H1 (cell line): ENCODE data around the gene BNC2. TPM values are rescaled to one million over a fixed set of nuclear protein-coding genes. Genes with fewer than 3 reads are reported as not detected.
"Not testable (repeated sequence)": the region's sequence is repeated elsewhere in the genome, so short reads cannot be mapped to it uniquely, and the experiment has no call there.

Experiments
- CTCF ChIA-PET: fragments of 300-600 bp; sonication (Branson Sonifier 250); formaldehyde crosslinking; loops from one replicate; lab custom pipeline; 2021; ENCODE audit not compliant: partially characterized antibody; lab: Charles Lee
- POLR2A ChIA-PET: fragments of 300-600 bp; sonication (Branson Sonifier 250); formaldehyde crosslinking; loops from one replicate; lab custom pipeline; 2021; ENCODE audit warnings: inconsistent platforms; ENCODE audit not compliant: partially characterized antibody; lab: Charles Lee
- DNase-seq, 2 experiments: peaks; one replicate each; pipeline versions ENCODE4 v3.0.0 to v3.0.0-alpha.2; 2010 to 2022; ENCODE audit warnings: low spot score in 2 of 2, low read depth in 1 of 2, mixed read lengths in 1 of 2
- FAIRE-seq: peaks from 2 replicates; lab custom pipeline; 2011; peaks lifted over from hg19 to GRCh38; lab: Jason Lieb, UNC
- H2AFZ ChIP-seq: 2 replicates; pipeline ENCODE4 v1.8.1; 2012; ENCODE audit warnings: low read length, inconsistent platforms
- H2AK5ac ChIP-seq: 2 replicates; pipeline ENCODE4 v1.6.1; 2013; ENCODE audit warnings: low read depth, low read length
- H2BK120ac ChIP-seq: replicated peaks from 2 replicates; pipeline ENCODE3; 2013; ENCODE audit warnings: low read depth, low read length, inconsistent platforms
- H2BK12ac ChIP-seq: 2 replicates; pipeline ENCODE4 v1.6.1; 2013; ENCODE audit warnings: low read depth, low read length
- H2BK15ac ChIP-seq: 2 replicates; pipeline ENCODE4 v1.6.1; 2013; ENCODE audit warnings: low read length
- H2BK20ac ChIP-seq: 2 replicates; pipeline ENCODE4 v1.6.1; 2013; ENCODE audit warnings: low read length
- H2BK5ac ChIP-seq: 2 replicates; pipeline ENCODE4 v1.6.1; 2013; ENCODE audit warnings: low read depth, low read length
- H3K14ac ChIP-seq: 2 replicates; pipeline ENCODE4 v1.6.1; 2013; ENCODE audit warnings: inconsistent platforms; ENCODE audit not compliant: insufficient read length
- H3K18ac ChIP-seq: 2 replicates; pipeline ENCODE4 v1.6.1; 2013; ENCODE audit warnings: low read length; ENCODE audit errors: extremely low read depth
- H3K23ac ChIP-seq: 2 replicates; pipeline ENCODE4 v1.6.1; 2013; ENCODE audit warnings: inconsistent platforms; ENCODE audit not compliant: insufficient read length
- H3K23me2 ChIP-seq: 2 replicates; pipeline ENCODE4 v1.6.1; 2013; ENCODE audit warnings: low read depth, low read length
- H3K27ac ChIP-seq: 2 replicates; pipeline ENCODE4 v1.6.1; 2011; ENCODE audit warnings: low read depth, low read length, inconsistent platforms
- H3K27me3 ChIP-seq, 4 experiments: replicated peaks in 1 of 4; 1 replicate in 1 of 4; 2 replicates in 3 of 4; pipeline versions ENCODE4 v1.6.1 to v1.8.1; 2011 to 2013; ENCODE audit warnings: low read length in 3 of 4, mild to moderate bottlenecking in 3 of 4, inconsistent platforms in 2 of 4, mixed read lengths in 2 of 4, moderate library complexity in 1 of 4; ENCODE audit not compliant: control insufficient read depth in 3 of 4, insufficient read depth in 3 of 4; ENCODE audit errors: extremely low read depth in 1 of 4
- H3K36me3 ChIP-seq, 4 experiments: 2 replicates each; pipeline versions ENCODE4 v1.6.1 to v1.8.1; 2011 to 2013; ENCODE audit warnings: mild to moderate bottlenecking in 4 of 4, low read length in 3 of 4, moderate library complexity in 2 of 4, control low read depth in 1 of 4, inconsistent platforms in 1 of 4; ENCODE audit not compliant: insufficient read depth in 4 of 4, control insufficient read depth in 2 of 4
- H3K4ac ChIP-seq: replicated peaks from 2 replicates; pipeline ENCODE3; 2013; ENCODE audit warnings: low read length, low read depth, mixed read lengths, inconsistent platforms; ENCODE audit not compliant: insufficient read length
- H3K4me1 ChIP-seq, 4 experiments: replicated peaks in 1 of 4; 1 replicate in 1 of 4; 2 replicates in 3 of 4; pipeline versions ENCODE4 v1.6.1 to v1.8.1; 2011 to 2013; ENCODE audit warnings: low read length in 3 of 4, inconsistent platforms in 2 of 4, mixed read lengths in 1 of 4; ENCODE audit not compliant: insufficient read depth in 4 of 4, control insufficient read depth in 3 of 4
- H3K4me2 ChIP-seq, 2 experiments: 2 replicates each; pipeline versions ENCODE4 v1.6.1 to v1.8.1; 2011 to 2013; ENCODE audit warnings: low read depth in 2 of 2, low read length in 2 of 2, control low read depth in 1 of 2, inconsistent platforms in 1 of 2, mild to moderate bottlenecking in 1 of 2; ENCODE audit not compliant: insufficient read depth in 1 of 2
- H3K4me3 ChIP-seq, 4 experiments: fragments of 200-600, 300-600 bp in 1 of 4; sonication (generic), shearing (Covaris generic), sonication (Bioruptor Twin) in 1 of 4; 2 replicates each; pipeline versions ENCODE4 v1.5.1 to v1.8.1; 2011 to 2016; ENCODE audit warnings: low read length in 4 of 4, low read depth in 3 of 4, control low read depth in 2 of 4, inconsistent platforms in 2 of 4, mild to moderate bottlenecking in 2 of 4, mixed read lengths in 1 of 4, moderate library complexity in 1 of 4; ENCODE audit not compliant: insufficient read depth in 2 of 4; ENCODE audit errors: extremely low read depth in 1 of 4
- H3K56ac ChIP-seq: replicated peaks from 2 replicates; pipeline ENCODE3; 2013; ENCODE audit warnings: low read depth, mild to moderate bottlenecking, mixed read lengths, low read length, inconsistent platforms; ENCODE audit not compliant: insufficient read length
- H3K79me1 ChIP-seq: 2 replicates; pipeline ENCODE4 v1.6.1; 2013; ENCODE audit warnings: low read depth, low read length, control low read depth
- H3K79me2 ChIP-seq, 2 experiments: 2 replicates each; pipeline versions ENCODE4 v1.6.1 to v1.8.1; 2012 to 2013; ENCODE audit warnings: low read length in 2 of 2, mild to moderate bottlenecking in 2 of 2, inconsistent platforms in 1 of 2; ENCODE audit not compliant: insufficient read depth in 2 of 2, control insufficient read depth in 1 of 2
- H3K9ac ChIP-seq, 4 experiments: replicated peaks in 1 of 4; 1 replicate in 1 of 4; 2 replicates in 3 of 4; pipeline versions ENCODE4 v1.6.1 to v1.8.1; 2011 to 2013; ENCODE audit warnings: low read depth in 3 of 4, low read length in 3 of 4, control low read depth in 2 of 4, mild to moderate bottlenecking in 2 of 4, moderate library complexity in 2 of 4, inconsistent platforms in 1 of 4; ENCODE audit errors: extremely low read depth in 1 of 4
- H3K9me3 ChIP-seq, 2 experiments: 2 replicates each; pipeline versions ENCODE4 v1.6.1 to v1.8.1; 2012 to 2013; ENCODE audit warnings: mild to moderate bottlenecking in 2 of 2, moderate library complexity in 2 of 2, control low read depth in 1 of 2, inconsistent platforms in 1 of 2, low read depth in 1 of 2, low read length in 1 of 2, mixed read lengths in 1 of 2; ENCODE audit not compliant: insufficient read depth in 2 of 2
- H4K20me1 ChIP-seq, 2 experiments: replicated peaks in 1 of 2; 2 replicates each; pipeline versions ENCODE3 to v1.8.1; 2011 to 2013; ENCODE audit warnings: inconsistent platforms in 2 of 2, low read length in 2 of 2, mild to moderate bottlenecking in 1 of 2; ENCODE audit not compliant: insufficient read depth in 2 of 2, control insufficient read depth in 1 of 2
- H4K5ac ChIP-seq: 2 replicates; pipeline ENCODE4 v1.6.1; 2013; ENCODE audit warnings: low read length, low read depth, mixed read lengths, inconsistent platforms; ENCODE audit not compliant: insufficient read length
- H4K8ac ChIP-seq: 2 replicates; pipeline ENCODE4 v1.8.0; 2013; ENCODE audit warnings: mild to moderate bottlenecking, moderate library complexity, low read length, inconsistent platforms; ENCODE audit not compliant: insufficient read depth; ENCODE audit errors: extremely low read depth
- H4K91ac ChIP-seq: replicated peaks from 2 replicates; pipeline ENCODE3; 2013; ENCODE audit warnings: low read length, mixed read lengths, inconsistent platforms; ENCODE audit not compliant: insufficient read length
- WGBS, 2 experiments: shearing (Covaris generic) in 1 of 2; methylation state at CpG; one replicate each; pipeline versions ENCODE4 v1.1.6 to v1.1.7; 2013 to 2015; ENCODE audit warnings: low lambda C conversion rate in 2 of 2, mixed read lengths in 2 of 2, inconsistent platforms in 1 of 2, low coverage in 1 of 2, missing lambda C conversion rate in 1 of 2; ENCODE audit not compliant: insufficient replicate concordance in 2 of 2, insufficient coverage in 1 of 2, insufficient read length in 1 of 2; ENCODE audit errors: extremely low coverage in 1 of 2, missing lambda C conversion rate in 1 of 2; 5-methylcytosine and 5-hydroxymethylcytosine counted together
- polyA plus RNA-seq, 7 experiments: library from polyadenylated mRNA; depleted of rRNA in 3 of 7; stranded (reverse) in 5 of 7; unstranded in 2 of 7; fragments of >200 nt in 5 of 7; fragments of 200-250 nt in 2 of 7; gene quantifications; 1 replicate in 5 of 7; 2 replicates in 1 of 7; 4 replicates in 1 of 7; pipeline versions ENCODE4 v1.2.1 to v1.2.3, GENCODE V29; 2011 to 2013; ENCODE audit warnings: missing spikeins in 2 of 7, mixed read lengths in 2 of 7
- total RNA-seq: library from RNA; stranded (reverse); fragmentation: NEBNext Ultra II Directional; extraction: Animal tissue kit (Norgen Biotek cat#: 25700); gene quantifications from 2 replicates; pipeline ENCODE4 v1.2.1, GENCODE V29; 2021

Gene BNC2
- total and polyA plus RNA-seq, 2 of the 8 experiments (the other 6 are each of a cell fraction or from before 2014, with no cell fraction given), result 16.0 to 26.8 TPM

DNA sequence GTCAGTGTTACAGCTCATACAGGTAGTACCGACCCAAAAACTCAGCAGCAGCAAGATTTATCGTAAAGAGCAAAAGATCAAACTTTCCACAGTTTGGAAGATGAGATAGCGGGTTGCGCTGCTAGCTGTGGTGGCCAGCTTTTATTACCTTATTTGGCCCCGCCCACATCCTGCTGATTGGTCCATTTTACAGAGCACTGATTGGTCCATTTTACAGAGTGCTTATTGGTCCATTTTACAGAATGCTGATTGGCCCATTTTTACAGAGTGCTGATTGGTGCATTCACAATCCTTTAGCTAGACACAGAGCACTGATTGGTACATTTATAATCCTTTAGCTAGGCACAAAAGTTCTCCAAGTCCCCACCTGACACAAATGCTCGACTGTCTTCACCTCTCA is 12.0 kb upstream of the BNC2 start:
- H3K56ac ChIP-seq, H3K4me3 ChIP-seq, H4K91ac ChIP-seq, H3K23me2 ChIP-seq, H4K8ac ChIP-seq, H2BK20ac ChIP-seq, H3K79me1 ChIP-seq, H2BK15ac ChIP-seq, CTCF ChIA-PET, H4K20me1 ChIP-seq, H3K9me3 ChIP-seq, H3K14ac ChIP-seq, H3K4me1 ChIP-seq, DNase-seq, H3K23ac ChIP-seq, H3K79me2 ChIP-seq, H3K18ac ChIP-seq, H3K27ac ChIP-seq, H3K4ac ChIP-seq, H3K9ac ChIP-seq, H2AFZ ChIP-seq, FAIRE-seq, H2BK12ac ChIP-seq, H4K5ac ChIP-seq, H2BK5ac ChIP-seq, H3K27me3 ChIP-seq, H2BK120ac ChIP-seq, H3K36me3 ChIP-seq, H2AK5ac ChIP-seq, H3K4me2 ChIP-seq: not testable (repeated sequence)
- POLR2A ChIA-PET, result interaction anchor here (1.2 kb wide), 1 partner anchor 11 kb away, joined by 3 read pairs; no protein-coding TSS in a partner anchor
- WGBS, 2 experiments, result 94% methylated on average over 6 of the region's 6 CpGs; no CpG with 5 or more reads in 1 of the 2 experiments
